ENCODE data around the gene TNRC6C. TPM values are rescaled to one million over a fixed set of nuclear protein-coding genes. Genes with fewer than 3 reads are reported as not detected.
"Not testable (repeated sequence)": the region's sequence is repeated elsewhere in the genome, so short reads cannot be mapped to it uniquely, and the experiment has no call there.

TNRC6C gene
- total RNA-seq, 1 donor from 2014 or later, result 24.7 TPM

- DNase-seq (ENCODE audit: low spot score), result no peak
Observed at GRCh38 chr17:78110363-78111015, 152.0 kb downstream of the TNRC6C start.

DNA sequence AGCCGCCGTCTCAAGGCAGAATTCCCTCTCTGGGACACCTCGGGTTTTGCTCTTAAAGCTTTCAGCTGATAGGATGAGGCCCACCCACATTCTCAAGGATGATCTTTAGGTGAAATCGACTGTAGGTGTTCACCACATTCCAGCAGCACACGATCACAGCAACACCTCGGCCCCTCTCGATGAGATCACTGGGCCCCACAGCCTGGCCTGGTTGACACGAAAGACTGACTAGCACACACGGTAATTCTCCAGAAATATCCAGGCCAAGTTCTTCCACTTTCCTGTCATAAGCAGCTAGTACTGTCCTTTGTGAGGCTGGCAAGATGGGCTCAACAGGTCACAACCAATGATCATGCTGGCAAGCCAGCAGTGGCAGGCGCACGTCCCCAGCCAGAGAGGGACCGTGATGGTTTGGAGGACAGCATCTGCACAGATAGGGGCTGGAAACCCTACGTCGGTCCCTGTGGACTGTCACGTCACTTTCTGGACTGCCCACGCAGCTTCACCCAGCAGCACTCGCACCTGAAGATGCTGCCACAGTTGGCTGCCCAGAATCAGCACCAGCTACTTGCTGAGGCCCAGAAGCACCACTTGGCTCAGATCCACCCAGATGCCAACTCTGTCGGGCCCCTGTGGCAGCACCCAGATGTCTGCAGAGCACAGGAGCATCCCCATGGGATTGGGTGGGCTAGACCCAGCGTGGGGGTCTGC is 152.7 kb downstream of the TNRC6C start:
- no peak for DNase-seq (ENCODE audit: low spot score)

DNA sequence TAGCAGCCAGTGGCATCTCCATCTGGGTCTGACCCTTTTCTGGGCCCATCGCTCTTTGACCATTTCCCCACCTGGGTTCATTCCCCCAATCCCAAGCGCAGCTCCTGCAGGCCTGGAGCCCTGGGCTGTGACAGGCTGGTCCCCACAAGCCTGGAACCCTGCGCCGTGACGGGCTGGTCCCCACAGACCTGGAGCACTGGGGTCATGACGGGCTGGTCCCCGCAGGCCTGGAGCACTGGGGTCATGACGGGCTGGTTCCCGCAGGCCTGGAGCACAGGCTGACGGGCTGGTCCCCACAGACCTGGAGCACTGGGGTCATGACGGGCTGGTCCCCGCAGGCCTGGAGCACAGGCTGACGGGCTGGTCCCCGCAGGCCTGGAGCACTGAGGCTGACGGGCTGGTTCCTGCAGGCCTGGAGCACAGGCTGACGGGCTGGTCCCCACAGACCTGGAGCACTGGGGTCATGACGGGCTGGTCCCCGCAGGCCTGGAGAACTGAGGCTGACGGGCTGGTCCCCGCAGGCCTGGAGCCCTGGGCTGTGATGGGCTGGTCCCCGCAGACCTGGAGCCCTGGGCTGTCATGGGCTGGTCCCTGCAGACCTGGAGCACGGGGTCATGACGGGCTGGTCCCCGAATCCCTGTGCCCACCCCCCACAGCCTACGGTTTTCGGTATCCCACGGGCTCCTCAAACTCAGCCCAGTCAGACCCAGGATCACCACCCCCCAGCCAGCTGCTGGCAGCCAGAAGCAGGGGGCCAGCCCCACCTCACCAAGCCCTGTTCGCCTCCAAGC is 153.4 kb downstream of the TNRC6C start:
- no peak for DNase-seq (ENCODE audit: low spot score)

DNA sequence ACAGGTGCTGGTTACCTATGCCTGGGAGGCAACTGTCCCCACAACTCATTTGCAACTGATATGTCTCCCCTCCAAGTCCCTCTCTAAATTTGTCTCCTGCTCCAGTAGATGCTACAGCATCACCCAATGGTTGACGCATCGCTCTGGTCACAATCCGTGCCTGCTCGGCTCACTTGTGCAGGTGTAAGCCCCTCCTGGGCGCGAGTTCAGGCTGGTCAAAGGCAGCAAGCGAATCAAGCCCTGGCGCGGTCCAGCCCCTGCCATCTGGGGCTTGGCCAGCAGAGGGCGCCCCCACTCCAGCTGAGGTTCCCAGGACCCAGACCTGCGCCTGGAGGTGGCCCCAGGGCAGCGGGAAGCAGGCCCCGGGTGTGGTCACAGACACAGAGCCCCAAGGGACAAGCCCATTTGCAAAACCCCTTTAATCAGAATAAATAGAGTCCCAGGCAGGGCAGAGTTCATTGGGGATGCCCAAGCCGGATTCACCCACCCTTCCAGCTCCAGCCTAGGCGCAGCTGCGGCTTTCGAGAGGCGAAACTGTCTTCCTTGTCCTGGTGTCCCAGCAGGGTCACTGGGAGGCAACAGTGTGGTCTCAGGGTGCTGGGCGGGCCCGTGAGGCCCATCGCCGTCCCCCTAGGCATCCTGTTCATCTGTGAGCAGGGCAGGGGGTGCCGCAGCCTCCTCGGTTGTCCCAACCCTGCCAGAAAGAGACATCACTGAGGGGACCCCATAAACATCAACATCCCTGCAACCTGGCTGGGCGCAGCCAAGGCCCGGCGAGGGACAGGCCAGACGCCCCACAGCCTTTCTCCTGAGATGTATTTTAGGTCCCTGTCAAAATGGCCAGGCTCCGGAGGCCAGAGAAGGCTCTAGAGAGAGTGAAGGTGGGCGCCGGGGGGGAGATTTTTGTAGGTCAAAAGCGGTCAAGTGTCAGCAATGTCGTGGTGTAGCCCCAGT is 154.3 kb downstream of the TNRC6C start:
- DNase-seq (ENCODE audit: low spot score), result no peak

DNA sequence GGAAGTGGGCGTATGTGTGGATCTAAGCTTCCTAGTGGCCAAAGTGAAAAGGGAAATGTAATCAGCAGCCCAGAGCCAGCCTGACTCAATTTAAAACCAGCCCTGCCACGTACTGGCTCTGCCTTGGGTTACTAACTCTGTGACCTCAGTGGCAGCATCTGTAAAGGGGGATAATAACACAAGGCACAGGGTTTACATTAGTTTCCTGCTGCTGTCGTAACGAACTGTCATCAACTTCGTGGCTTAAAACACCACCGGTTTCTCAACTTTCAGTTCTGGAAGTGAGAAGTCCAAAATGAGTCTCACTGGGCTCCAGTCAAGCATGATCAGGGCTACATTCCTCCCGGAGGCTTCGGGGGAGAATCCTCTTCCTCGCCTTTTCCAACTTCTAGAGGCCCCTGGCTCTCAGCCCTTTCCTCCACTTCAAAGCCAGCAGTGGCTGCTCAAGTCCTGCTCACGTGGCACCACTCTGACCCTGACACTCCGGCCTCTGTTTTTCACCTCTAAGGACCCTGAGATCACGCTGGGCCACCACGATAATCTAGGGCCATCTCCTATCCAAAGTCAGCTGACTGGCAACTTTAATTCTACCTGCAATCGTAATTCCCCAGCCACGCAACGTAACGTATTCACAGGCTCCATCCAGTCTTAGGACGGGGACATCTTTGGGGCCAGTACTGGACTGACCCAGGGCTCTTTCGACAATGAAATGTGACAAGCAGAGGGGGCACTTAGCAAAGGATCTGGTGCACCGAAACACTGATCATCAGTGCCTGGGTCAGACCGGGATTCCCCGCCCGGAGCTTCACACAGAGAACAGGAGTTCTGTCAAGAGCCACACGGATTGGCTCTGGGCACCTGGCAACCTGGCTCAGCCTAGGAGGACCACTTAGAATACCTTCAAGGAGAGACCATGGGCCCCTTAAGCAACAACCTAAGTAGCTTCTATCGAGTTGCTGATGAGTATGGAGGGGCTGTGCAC is 155.6 kb downstream of the TNRC6C start:
- no peak for DNase-seq (ENCODE audit: low spot score)

GRCh38 chr17:78114831-78115723 is 156.6 kb downstream of the TNRC6C start:
- DNase-seq (ENCODE audit: low spot score), result no peak

DNA sequence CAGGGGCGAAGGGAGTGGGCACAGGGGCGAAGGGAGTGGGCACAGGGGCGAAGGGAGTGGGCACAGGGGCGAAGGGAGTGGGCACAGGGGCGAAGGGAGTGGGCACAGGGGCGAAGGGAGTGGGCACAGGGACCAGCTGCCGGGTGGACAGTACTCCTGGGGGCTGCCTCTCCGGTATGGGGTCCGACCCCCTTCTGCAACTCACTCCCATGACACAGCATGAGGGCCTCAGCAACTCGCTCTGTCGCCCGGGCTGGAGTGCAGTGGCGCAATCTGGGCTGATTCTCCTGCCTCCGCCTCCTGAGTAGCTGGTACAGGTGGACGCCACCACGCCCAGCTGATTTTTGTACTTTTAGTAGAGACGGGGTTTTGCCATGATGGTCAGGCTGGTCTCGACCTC is 157.3 kb downstream of the TNRC6C start:
- not testable (repeated sequence) for DNase-seq (ENCODE audit: low spot score)

DNA sequence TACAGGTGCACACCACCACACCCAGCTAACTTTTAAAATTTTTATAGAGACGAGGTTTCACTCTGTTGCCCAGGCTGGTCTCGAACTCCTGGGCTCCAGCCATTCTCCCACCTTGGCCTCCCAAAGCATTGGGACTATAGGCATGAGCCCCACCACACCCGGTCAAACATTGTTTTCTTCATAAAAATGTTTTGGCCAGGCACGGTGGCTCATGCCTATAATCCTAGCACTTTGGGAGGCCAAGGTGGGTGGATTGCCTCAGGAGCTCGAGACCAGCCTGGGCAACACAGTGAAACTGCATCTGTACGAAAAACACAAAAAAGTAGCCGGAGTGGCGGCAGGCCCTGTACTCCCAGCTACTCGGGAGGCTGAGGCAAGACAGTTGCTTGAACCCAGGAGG is 157.9 kb downstream of the TNRC6C start:
- no peak for DNase-seq (ENCODE audit: low spot score)

GRCh38 chr17:78117027-78117981 is 158.8 kb downstream of the TNRC6C start:
- no peak for DNase-seq (ENCODE audit: low spot score)

- no peak for DNase-seq (ENCODE audit: low spot score)
Observed at GRCh38 chr17:78118801-78119241, 160.3 kb downstream of the TNRC6C start.

DNA sequence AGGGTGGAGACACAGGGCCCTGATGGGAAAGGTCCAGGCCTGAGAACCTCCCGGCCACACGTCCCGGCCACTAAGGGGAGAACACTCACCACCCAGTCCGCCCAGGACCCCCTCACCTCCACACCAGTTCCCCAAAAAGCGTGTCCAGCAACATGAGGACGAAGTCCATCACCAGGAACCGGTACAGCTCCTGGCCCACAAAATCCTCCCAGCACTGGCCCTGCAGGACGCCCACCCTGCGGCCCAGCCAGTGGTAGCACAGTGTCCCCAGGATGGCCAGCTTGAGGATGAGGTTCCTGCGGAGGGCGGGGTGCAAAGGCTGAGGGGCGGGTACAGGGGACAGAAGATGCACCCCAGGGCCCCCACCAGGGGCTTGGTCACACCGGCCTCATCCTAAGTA is 162.0 kb downstream of the TNRC6C start:
- DNase-seq (ENCODE audit: low spot score), result no peak

DNA sequence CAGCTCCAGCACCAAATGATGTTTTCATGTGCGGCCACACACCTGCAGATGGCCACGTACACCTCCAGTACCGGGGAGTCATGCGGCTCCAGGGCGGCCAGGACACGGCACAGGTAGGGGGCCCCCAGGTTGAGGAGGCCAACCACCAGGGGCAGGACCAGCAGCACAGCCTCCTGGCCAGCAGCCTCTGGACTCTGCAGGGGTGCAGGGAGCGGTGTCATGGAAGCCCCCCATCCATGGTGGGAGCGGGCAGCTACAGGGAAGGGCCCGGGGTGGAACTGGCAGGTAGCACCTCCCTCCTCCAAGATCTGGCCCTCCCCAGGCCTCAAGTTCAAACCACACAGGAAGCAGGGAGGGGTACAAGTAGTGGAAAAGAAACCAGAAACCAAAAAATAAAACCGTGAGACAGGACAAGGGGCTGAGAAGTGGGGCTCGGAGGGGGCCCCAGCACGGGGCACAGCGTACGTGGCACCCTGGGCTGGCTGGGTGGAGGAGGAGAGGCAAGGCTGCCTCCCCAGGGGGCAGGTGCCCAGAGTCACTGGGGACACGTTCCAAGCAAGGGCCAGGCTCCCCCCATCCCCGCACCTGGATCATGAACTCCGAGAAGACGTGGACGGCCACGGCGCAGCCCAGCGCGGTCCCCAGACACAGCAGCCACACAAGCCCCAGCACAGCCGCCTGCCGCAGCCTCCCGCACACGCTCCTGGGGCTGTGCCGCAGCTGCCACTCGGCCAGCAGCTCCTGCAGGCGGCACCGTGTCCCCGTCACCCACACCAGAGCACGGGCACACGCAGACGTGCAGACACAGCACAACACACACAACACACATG is 162.7 kb downstream of the TNRC6C start:
- DNase-seq (ENCODE audit: low spot score), result no peak

GRCh38 chr17:78121801-78122215 is 163.3 kb downstream of the TNRC6C start:
- DNase-seq (ENCODE audit: low spot score), result no peak

DNA sequence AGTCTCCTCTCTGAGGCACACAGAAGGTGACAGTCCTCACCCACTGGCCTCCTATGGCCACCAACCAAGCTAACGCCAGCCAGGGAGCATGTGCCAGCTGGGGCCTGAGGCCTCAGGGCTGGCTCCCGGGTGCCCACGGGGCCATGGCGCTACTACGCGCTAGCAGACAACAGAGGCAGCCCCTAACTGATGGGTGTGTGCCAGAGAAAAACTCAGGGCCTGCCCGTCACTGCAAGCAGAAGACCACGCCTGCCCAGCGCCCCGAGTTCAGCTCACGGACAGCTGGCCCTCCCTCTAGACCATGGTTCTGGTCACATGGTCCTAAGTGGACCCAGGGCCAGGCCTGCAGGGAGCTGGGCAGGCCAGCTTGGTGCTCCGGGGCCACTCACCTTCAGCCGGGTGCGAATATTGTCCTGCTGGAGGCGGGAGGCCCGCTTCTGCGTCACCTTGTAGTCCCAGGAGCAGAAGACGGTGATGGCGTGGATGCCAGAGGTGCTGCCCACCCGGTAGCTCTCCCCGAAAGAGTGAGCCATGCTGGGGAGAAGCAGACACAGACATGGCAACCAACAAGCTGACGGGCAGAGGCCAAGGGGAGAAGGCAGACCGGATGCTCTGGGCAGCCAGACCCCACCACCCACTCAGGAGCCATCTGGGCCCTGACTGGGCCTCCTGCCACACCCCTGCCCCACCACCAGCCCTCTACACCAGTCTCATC is 163.9 kb downstream of the TNRC6C start:
- DNase-seq (ENCODE audit: low spot score), result no peak

GRCh38 chr17:78122931-78123249 is 164.4 kb downstream of the TNRC6C start:
- no peak for DNase-seq (ENCODE audit: low spot score)

Data from mesenteric fat pad (tissue), 1 donor.